22Rv1 (cell line): ENCODE data around the gene YPEL5.
A peak's percentile ranks its signal among the peaks of the same experiment; 100 is the strongest.

Experiments
- ZFX ChIP-seq: fragments of 450-650 bp; IDR thresholded peaks from 2 replicates; pipeline ENCODE4 v1.6.1; 2017; ENCODE audit warnings: antibody characterized with exemption, borderline replicate concordance
- TF ChIP-seq, protein P1 (sequence below): fragments of 450-650 bp; IDR thresholded peaks from 2 replicates; pipeline ENCODE4 v1.5.1; 2017; ENCODE audit warnings: mild to moderate bottlenecking

DNA sequence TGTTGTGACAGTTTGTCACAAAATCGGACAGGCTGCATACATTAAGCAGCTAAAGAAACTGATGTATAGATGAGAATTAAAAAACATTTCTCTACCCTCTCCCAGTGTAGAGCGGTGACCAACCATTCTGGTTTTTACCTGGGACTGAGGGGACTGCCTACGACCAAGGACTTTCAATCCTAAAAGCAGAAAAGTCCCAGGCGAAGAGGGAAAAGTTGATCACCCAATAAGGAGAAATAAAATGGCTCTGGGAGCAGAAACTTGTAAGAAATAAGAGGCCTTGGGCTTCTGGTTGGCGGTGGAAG lies 30.9 kb upstream of the YPEL5 start:
- TF ChIP-seq, protein P1, sequence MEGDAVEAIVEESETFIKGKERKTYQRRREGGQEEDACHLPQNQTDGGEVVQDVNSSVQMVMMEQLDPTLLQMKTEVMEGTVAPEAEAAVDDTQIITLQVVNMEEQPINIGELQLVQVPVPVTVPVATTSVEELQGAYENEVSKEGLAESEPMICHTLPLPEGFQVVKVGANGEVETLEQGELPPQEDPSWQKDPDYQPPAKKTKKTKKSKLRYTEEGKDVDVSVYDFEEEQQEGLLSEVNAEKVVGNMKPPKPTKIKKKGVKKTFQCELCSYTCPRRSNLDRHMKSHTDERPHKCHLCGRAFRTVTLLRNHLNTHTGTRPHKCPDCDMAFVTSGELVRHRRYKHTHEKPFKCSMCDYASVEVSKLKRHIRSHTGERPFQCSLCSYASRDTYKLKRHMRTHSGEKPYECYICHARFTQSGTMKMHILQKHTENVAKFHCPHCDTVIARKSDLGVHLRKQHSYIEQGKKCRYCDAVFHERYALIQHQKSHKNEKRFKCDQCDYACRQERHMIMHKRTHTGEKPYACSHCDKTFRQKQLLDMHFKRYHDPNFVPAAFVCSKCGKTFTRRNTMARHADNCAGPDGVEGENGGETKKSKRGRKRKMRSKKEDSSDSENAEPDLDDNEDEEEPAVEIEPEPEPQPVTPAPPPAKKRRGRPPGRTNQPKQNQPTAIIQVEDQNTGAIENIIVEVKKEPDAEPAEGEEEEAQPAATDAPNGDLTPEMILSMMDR = peak; percentile 39
- no peak for TF ChIP-seq ZFX
